K562 (cell line): ENCODE data around the gene ADAM15. TPM values are rescaled to one million over a fixed set of nuclear protein-coding genes. Genes with fewer than 3 reads are reported as not detected.
A peak's percentile ranks its signal among the peaks of the same experiment; 100 is the strongest.

Source experiments
- ATAC-seq: fragments of 200-7000 bp; cut with Tn5 transposase; 3 replicates; pipeline ENCODE4 v1.9.1; 2020; ENCODE audit warnings: moderate library complexity
- BruUV-seq: library from RNA; stranded (reverse); fragments of 400-500 nt; replicated peaks from 2 replicates; lab custom pipeline; 2021; lab: Mats Ljungman, UMichigan
- CTCF ChIA-PET: fragments of 300-600 bp; formaldehyde crosslinking; extraction: SDS; loops from one replicate; lab custom pipeline; 2021; ENCODE audit warnings: low intra/inter-chr PET ratio; lab: Yijun Ruan, JAX
- POLR2A ChIA-PET: fragments of 300-600, 350-650 bp; sonication (Branson Sonifier 250); formaldehyde crosslinking; extraction: SDS; loops from one replicate; lab custom pipeline; 2021; ENCODE audit warnings: antibody characterized with exemption, inconsistent platforms; lab: Yijun Ruan, JAX
- DNase-seq, 4 experiments: peaks; one replicate each; pipeline versions ENCODE4 v3.0.0 to v3.0.0-alpha.2; 2011 to 2018; ENCODE audit warnings: low spot score in 3 of 4, mixed read lengths in 3 of 4; ENCODE audit errors: extremely low read depth in 1 of 4
- FAIRE-seq: peaks from 2 replicates; lab custom pipeline; 2011; peaks lifted over from hg19 to GRCh38; lab: Jason Lieb, UNC
- H2AFZ ChIP-seq: 2 replicates; pipeline ENCODE4 v1.6.0; 2011; ENCODE audit warnings: low read depth, low read length, control low read depth, inconsistent platforms
- H3K27ac ChIP-seq: fragments of 200-600 bp; 3 replicates; pipeline ENCODE4 v1.8.0; 2011; ENCODE audit warnings: low read depth, mild to moderate bottlenecking, control low read depth, inconsistent platforms, low read length, moderate library complexity, mixed read lengths; ENCODE audit errors: extremely low read depth
- H3K27me3 ChIP-seq, 2 experiments: fragments of 300-600 bp in 1 of 2; 2 replicates in 1 of 2; 3 replicates in 1 of 2; pipeline versions ENCODE4 v1.6.0 to v1.8.0; 2011; ENCODE audit warnings: inconsistent platforms in 2 of 2, low read length in 2 of 2, mild to moderate bottlenecking in 1 of 2, mixed read lengths in 1 of 2, moderate library complexity in 1 of 2; ENCODE audit not compliant: control insufficient read depth in 2 of 2, insufficient read depth in 2 of 2
- H3K36me3 ChIP-seq: fragments of 300-600 bp; 3 replicates; pipeline ENCODE4 v1.8.0; 2011; ENCODE audit warnings: mild to moderate bottlenecking, low read length, inconsistent platforms; ENCODE audit not compliant: control insufficient read depth, insufficient read depth
- H3K4me1 ChIP-seq, 2 experiments: fragments of 200-600 bp in 1 of 2; replicated peaks in 1 of 2; 2 replicates in 1 of 2; 3 replicates in 1 of 2; pipeline versions ENCODE4 v1.5.1 to v1.8.0; 2011; ENCODE audit warnings: inconsistent platforms in 2 of 2, low read length in 2 of 2, mild to moderate bottlenecking in 1 of 2, mixed read lengths in 1 of 2, moderate library complexity in 1 of 2; ENCODE audit not compliant: control insufficient read depth in 2 of 2, insufficient read depth in 2 of 2
- H3K4me2 ChIP-seq: 2 replicates; pipeline ENCODE4 v1.6.1; 2011; ENCODE audit warnings: low read length, control low read depth, inconsistent platforms, mixed read lengths; ENCODE audit not compliant: insufficient read depth
- H3K4me3 ChIP-seq: fragments of 200-600 bp; sonication (generic), shearing (Covaris generic); 2 replicates; pipeline ENCODE4 v1.5.1; 2016; ENCODE audit warnings: control low read depth, inconsistent platforms
- H3K79me2 ChIP-seq: fragments of 200-600 bp; 3 replicates; pipeline ENCODE4 v1.8.0; 2011; ENCODE audit warnings: low read length, inconsistent platforms; ENCODE audit not compliant: control insufficient read depth, insufficient read depth
- H3K9ac ChIP-seq, 2 experiments: 2 replicates each; pipeline versions ENCODE4 v1.6.0 to v1.6.1; 2011; ENCODE audit warnings: low read depth in 2 of 2, low read length in 2 of 2, control low read depth in 1 of 2, inconsistent platforms in 1 of 2, mild to moderate bottlenecking in 1 of 2, mixed read lengths in 1 of 2; ENCODE audit not compliant: insufficient read depth in 1 of 2
- H3K9me1 ChIP-seq: one replicate; pipeline ENCODE4 v1.6.0; 2011; ENCODE audit warnings: inconsistent platforms, mild to moderate bottlenecking, low read length, moderate library complexity; ENCODE audit not compliant: control insufficient read depth, insufficient read depth
- H3K9me3 ChIP-seq: replicated peaks from 2 replicates; pipeline ENCODE4 v1.5.1; 2011; ENCODE audit warnings: low read depth, low read length, inconsistent platforms; ENCODE audit not compliant: control insufficient read depth, insufficient read depth
- H4K20me1 ChIP-seq: replicated peaks from 2 replicates; pipeline ENCODE4 v1.6.1; 2011; ENCODE audit warnings: low read length, inconsistent platforms, mixed read lengths; ENCODE audit not compliant: control insufficient read depth, insufficient read depth
- FOXK1 ChIP-seq: sonication (generic); formaldehyde crosslinking; IDR thresholded peaks from 2 replicates; pipeline ENCODE4 v1.8.0; 2022; ENCODE audit warnings: missing genetic modification reagents, mild to moderate bottlenecking, borderline replicate concordance
- ID3 ChIP-seq, 2 experiments: fragments of 250-450 bp in 1 of 2; fragments of 450-650 bp in 1 of 2; sonication (Bioruptor Pico) in 1 of 2; IDR thresholded peaks; 2 replicates each; pipeline versions ENCODE4 v1.6.1 to v1.8.0; 2016 to 2021; ENCODE audit warnings: mild to moderate bottlenecking in 2 of 2, moderate library complexity in 2 of 2, missing compliant biosample characterization in 1 of 2, missing genetic modification characterization in 1 of 2
- MAFK ChIP-seq: IDR thresholded peaks from 2 replicates; pipeline ENCODE4 v1.6.1; 2011; ENCODE audit warnings: low read length, improper control_type of control experiment
- MCM7 ChIP-seq, 2 experiments: fragments of 450-650 bp; IDR thresholded peaks; 2 replicates each; pipeline ENCODE4 v1.6.1; 2016 to 2018
- NCOR1 ChIP-seq: fragments of 450-650 bp; IDR thresholded peaks from 2 replicates; pipeline ENCODE4 v1.6.1; 2016; ENCODE audit warnings: mild to moderate bottlenecking, moderate library complexity
- SRSF9 ChIP-seq: fragments of 200-400 bp; formaldehyde crosslinking; IDR thresholded peaks from 2 replicates; pipeline ENCODE4 v1.6.1; 2017; ENCODE audit warnings: low read depth, low read length, borderline replicate concordance
- TRIM28 ChIP-seq: fragments of 450-650 bp; IDR thresholded peaks from 2 replicates; pipeline ENCODE4 v1.6.1; 2017
- ZFPM2 ChIP-seq: fragments of 250-450 bp; sonication (Bioruptor Pico); IDR thresholded peaks from 2 replicates; pipeline ENCODE4 v1.5.1; 2022; ENCODE audit warnings: mild to moderate bottlenecking
- ZNF134 ChIP-seq: fragments of 250-450 bp; sonication (Bioruptor Pico); conservative IDR thresholded peaks from 2 replicates; pipeline ENCODE4 v1.4.0; 2020
- WGBS: fragments of 100-300 bp; shearing (Covaris generic); methylation state at CpG from one replicate; pipeline ENCODE4 v1.1.6; 2016; ENCODE audit warnings: low coverage, mixed read lengths; ENCODE audit not compliant: insufficient coverage; ENCODE audit errors: missing lambda C conversion rate; 5-methylcytosine and 5-hydroxymethylcytosine counted together
- in situ Hi-C: fragments of 300-500 bp; cut with MboI; formaldehyde crosslinking; loops from 4 replicates; pipeline ENCODE4 v1.15.0; 2018; ENCODE audit warnings: inconsistent platforms, mixed read lengths
- intact Hi-C: fragments of 100-400 bp; cut with micrococcal nuclease; formaldehyde crosslinking; loops from 2 replicates; pipeline ENCODE4 v1.14.2; 2022
- polyA plus RNA-seq, 8 experiments: library from polyadenylated mRNA; depleted of rRNA in 4 of 8; stranded (reverse) in 5 of 8; unstranded in 3 of 8; fragments of >200 nt; fragmentation: Nextera tagmentation in 2 of 8; fragmentation: Illumina TruSeq in 1 of 8; extraction: Ambion mirVana in 2 of 8; extraction: Trizol in 1 of 8; gene quantifications; 2 replicates each; pipeline versions ENCODE4 v1.2.1 to v1.2.3, GENCODE V29; 2011 to 2014; ENCODE audit warnings: inconsistent platforms in 1 of 8, missing spikeins in 1 of 8
- total RNA-seq, 7 experiments: library from RNA; depleted of rRNA in 6 of 7; stranded (reverse); fragments of >200 nt in 6 of 7; fragmentation: Illumina TruSeq in 2 of 7; extraction: Trizol in 2 of 7; gene quantifications; 2 replicates each; pipeline versions ENCODE4 v1.2.1 to v1.2.3, GENCODE V29; 2011 to 2021; ENCODE audit warnings: low replicate concordance in 1 of 7
- TF ChIP-seq, protein P1 (sequence below): fragments of 250-450 bp; sonication (Bioruptor Pico); IDR thresholded peaks from 2 replicates; pipeline ENCODE4 v1.8.0; 2021; ENCODE audit warnings: moderate library complexity, mild to moderate bottlenecking, inconsistent platforms
- TF ChIP-seq, protein P2 (sequence below): fragments of 450-650 bp; formaldehyde crosslinking; IDR thresholded peaks from 2 replicates; pipeline ENCODE4 v1.4.0; 2022; ENCODE audit warnings: missing genetic modification characterization
- TF ChIP-seq, protein P3 (sequence below), 2 experiments: IDR thresholded peaks in 1 of 2; conservative IDR thresholded peaks in 1 of 2; 2 replicates each; pipeline ENCODE4 v1.6.1; 2016; ENCODE audit warnings: low read depth in 2 of 2, mild to moderate bottlenecking in 1 of 2, missing compliant biosample characterization in 1 of 2, missing genetic modification characterization in 1 of 2, moderate library complexity in 1 of 2

Gene ADAM15
- total and polyA plus RNA-seq, 9 of the 15 experiments (the other 6 are each of a cell fraction or from before 2014, with no cell fraction given), result 0.69 to 72.3 (median 32.8) TPM

GRCh38 chr1:155070721-155071569, 19.8 kb downstream of the ADAM15 start (continued):
- TF ChIP-seq, protein P1, sequence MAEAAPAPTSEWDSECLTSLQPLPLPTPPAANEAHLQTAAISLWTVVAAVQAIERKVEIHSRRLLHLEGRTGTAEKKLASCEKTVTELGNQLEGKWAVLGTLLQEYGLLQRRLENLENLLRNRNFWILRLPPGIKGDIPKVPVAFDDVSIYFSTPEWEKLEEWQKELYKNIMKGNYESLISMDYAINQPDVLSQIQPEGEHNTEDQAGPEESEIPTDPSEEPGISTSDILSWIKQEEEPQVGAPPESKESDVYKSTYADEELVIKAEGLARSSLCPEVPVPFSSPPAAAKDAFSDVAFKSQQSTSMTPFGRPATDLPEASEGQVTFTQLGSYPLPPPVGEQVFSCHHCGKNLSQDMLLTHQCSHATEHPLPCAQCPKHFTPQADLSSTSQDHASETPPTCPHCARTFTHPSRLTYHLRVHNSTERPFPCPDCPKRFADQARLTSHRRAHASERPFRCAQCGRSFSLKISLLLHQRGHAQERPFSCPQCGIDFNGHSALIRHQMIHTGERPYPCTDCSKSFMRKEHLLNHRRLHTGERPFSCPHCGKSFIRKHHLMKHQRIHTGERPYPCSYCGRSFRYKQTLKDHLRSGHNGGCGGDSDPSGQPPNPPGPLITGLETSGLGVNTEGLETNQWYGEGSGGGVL, result no peak
- no peak for TF ChIP-seq ZFPM2 (CRISPR knock-in tag)
- TF ChIP-seq ID3 (CRISPR knock-in tag; IDR thresholded peaks at IDR 0.05), result no peak
- TF ChIP-seq ID3 (tag; IDR thresholded peaks at IDR 0.05), result no peak
- no peak for TF ChIP-seq SRSF9

GRCh38 chr1:155071701-155072100, 20.6 kb downstream of the ADAM15 start:
- H3K27me3 ChIP-seq, result no peaks in the 10 kb centered on the region
- peak overlapping the region; percentile 87 for H2AFZ ChIP-seq
- H3K4me3 ChIP-seq, result no peak overlapping the region
- peak overlapping the region; percentile 44; the same call in 1 of the 3 replicates for H3K27ac ChIP-seq
- no peaks in the 10 kb centered on the region for H3K79me2 ChIP-seq
- FAIRE-seq (no peak), DNase-seq (peak in 2 of 4 experiments; percentile 42 to 53), ATAC-seq (no peak)
- WGBS, result 71% methylated on average over 11 of the region's 14 CpGs
- CTCF ChIA-PET, result no interaction called here
- no TSS peak for BruUV-seq
- POLR2A ChIA-PET, result interaction anchor here (0.6 to 0.7 kb wide), 4 partner anchors 49 to 727 kb away, joined by 3 to 5 read pairs (median 3); partner anchors contain the start of gene CHRNB2
- peak overlapping the region; percentile 76; the same call in 1 of the 2 replicates for H3K4me2 ChIP-seq
- peak overlapping the region; percentile 48 to 70; a peak in 3 of 4 replicates for H3K9ac ChIP-seq
- H3K4me1 ChIP-seq, result peaks cover 26 to 42% of the 10 kb centered on the region in 2 experiments
- intact Hi-C loops, result loop anchor here (1.0 to 2.0 kb wide), 2 partner anchors 8 to 13 kb away; partner anchors contain the start of gene EFNA4
- H3K36me3 ChIP-seq, result peaks cover 15% of the 10 kb centered on the region; the same call in 1 of the 3 replicates
- H3K9me3 ChIP-seq, result no peaks in the 10 kb centered on the region
- no peaks in the 10 kb centered on the region for H4K20me1 ChIP-seq
- no peaks in the 10 kb centered on the region for H3K9me1 ChIP-seq
- in situ Hi-C loops, result no loop called here
- no peak for TF ChIP-seq TRIM28
- no peak for TF ChIP-seq NCOR1
- TF ChIP-seq ZNF134 (CRISPR knock-in tag), result no peak
- TF ChIP-seq, protein P2, sequence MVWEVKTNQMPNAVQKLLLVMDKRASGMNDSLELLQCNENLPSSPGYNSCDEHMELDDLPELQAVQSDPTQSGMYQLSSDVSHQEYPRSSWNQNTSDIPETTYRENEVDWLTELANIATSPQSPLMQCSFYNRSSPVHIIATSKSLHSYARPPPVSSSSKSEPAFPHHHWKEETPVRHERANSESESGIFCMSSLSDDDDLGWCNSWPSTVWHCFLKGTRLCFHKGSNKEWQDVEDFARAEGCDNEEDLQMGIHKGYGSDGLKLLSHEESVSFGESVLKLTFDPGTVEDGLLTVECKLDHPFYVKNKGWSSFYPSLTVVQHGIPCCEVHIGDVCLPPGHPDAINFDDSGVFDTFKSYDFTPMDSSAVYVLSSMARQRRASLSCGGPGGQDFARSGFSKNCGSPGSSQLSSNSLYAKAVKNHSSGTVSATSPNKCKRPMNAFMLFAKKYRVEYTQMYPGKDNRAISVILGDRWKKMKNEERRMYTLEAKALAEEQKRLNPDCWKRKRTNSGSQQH (CRISPR knock-in tag), result no peak
- no peak for TF ChIP-seq FOXK1
- no peak for TF ChIP-seq MCM7 (IDR thresholded peaks at IDR 0.05)
- TF ChIP-seq, protein P3, sequence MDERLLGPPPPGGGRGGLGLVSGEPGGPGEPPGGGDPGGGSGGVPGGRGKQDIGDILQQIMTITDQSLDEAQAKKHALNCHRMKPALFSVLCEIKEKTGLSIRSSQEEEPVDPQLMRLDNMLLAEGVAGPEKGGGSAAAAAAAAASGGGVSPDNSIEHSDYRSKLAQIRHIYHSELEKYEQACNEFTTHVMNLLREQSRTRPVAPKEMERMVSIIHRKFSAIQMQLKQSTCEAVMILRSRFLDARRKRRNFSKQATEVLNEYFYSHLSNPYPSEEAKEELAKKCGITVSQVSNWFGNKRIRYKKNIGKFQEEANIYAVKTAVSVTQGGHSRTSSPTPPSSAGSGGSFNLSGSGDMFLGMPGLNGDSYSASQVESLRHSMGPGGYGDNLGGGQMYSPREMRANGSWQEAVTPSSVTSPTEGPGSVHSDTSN (CRISPR knock-in tag; IDR thresholded peaks at IDR 0.05; ENCODE audit: low read depth), result no peak
- TF ChIP-seq, protein P3 (tag; conservative IDR thresholded peaks at IDR 0.05; ENCODE audit: low read depth), result no peak
- TF ChIP-seq MAFK, result no peak
